Tongue (tissue), 2 donors: Measurements from ENCODE around the gene TEDC2. TPM values are rescaled to one million over a fixed set of nuclear protein-coding genes. Genes with fewer than 3 reads are reported as not detected.
"Not testable (repeated sequence)": the region's sequence is repeated elsewhere in the genome, so short reads cannot be mapped to it uniquely, and the experiment has no call there.

Experiments
- DNase-seq: peaks from one replicate; pipeline ENCODE4 v3.0.0-alpha.2; 2015
- total RNA-seq: library from RNA; depleted of rRNA; stranded (reverse); fragments of >200 nt; gene quantifications from one replicate; pipeline ENCODE4 v1.2.3, GENCODE V29; 2014

The TEDC2 gene
- total RNA-seq, 1 donor from 2014 or later, result 3.4 TPM

DNA sequence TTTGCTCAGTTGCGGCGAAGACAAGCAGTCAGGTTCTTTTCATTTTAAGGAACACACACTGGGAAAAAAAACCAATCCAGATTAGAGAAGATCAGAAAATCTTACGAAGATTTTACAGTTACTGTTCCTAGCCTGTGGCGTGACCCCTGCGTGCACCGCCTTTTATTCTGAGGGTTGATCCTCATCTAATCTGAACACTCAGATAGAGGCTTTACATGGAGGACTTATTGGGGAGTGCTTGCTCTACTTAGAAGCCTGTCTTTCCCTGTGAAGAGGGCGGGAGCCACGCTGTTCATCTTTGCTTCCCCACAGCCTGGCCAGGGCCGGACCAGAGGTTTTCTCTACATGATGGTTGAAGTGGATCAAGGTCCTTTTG, 16.4 kb downstream of the TEDC2 start:
- DNase-seq, result no peak

DNA sequence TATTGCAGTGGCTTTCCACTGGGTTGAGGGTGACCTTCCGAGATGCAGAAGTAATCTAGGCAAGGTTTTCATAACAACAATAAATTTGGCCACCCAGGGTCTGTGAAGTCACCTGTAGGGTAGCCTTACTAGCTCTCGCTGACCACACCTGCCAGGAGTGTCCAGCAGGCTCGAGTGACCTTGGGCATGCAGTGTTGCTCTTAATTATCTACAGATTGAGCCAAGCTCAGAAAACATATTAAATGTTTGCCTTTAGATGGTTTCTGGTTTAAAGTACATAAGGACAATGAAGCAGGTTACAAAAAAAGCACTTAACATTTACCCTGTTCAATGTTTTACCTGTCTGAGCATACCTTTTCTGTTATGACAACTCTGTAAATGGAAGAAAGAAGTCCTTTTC, 16.8 kb downstream of the TEDC2 start:
- no peak for DNase-seq

DNA sequence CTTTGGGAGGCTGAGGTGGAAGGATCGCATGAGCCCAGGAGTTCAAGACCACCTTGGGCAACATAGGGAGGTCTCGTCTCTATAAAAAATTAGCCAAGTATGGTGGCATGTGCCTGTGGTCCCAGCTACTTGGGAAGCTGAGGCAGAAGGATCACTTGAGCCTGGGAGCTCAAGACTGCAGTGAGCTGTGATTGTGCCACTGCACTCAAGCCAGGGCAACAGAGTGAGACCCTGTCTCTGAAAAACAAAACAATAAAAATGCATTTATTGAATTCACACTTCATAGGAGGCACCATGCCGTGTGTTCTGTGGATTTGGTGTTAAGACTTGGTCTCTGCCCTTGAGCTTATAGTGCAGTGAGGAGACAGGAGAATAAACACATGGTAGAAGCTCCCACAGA, 17.4 kb downstream of the TEDC2 start:
- DNase-seq, result no peak

DNA sequence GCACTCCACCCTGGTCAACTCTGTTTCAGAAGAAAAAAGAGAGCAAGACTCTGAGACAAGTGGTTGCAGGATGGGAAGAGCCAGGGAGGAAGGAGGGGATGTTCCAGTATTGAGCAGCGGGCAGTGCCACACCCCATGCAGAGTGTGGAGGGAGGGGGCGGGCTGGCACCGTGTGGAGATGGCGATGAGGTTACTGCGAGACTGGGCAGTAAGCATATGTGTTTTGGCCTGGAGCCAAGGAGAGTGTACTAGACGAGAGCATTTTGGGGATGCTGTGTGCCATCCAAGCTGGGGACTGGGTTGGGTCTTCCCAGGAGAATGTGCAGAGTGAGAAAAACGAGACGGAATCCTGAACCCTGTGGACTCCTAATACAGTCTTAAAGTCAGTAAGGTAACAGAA, 18.4 kb downstream of the TEDC2 start:
- no peak for DNase-seq

DNA sequence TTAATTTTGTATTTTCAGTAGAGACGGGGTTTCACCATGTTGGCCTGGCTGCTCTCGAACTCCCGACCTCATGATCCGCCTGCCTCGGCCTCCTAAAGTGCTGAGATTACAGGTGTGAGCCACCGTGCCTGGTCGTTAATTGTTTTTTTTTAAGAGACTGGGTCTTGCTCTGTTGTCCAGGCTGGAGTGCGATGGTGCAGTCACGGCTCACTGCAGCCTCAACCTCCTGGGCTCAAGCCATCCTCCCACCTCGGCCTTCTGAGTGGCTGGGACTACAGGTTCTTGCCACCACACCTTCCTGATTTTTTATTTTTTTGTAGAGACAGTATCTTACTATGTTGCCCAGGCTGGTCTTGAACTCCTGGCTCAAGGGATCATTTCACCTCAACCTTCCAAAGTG, 20.1 kb downstream of the TEDC2 start:
- not testable (repeated sequence) for DNase-seq

DNA sequence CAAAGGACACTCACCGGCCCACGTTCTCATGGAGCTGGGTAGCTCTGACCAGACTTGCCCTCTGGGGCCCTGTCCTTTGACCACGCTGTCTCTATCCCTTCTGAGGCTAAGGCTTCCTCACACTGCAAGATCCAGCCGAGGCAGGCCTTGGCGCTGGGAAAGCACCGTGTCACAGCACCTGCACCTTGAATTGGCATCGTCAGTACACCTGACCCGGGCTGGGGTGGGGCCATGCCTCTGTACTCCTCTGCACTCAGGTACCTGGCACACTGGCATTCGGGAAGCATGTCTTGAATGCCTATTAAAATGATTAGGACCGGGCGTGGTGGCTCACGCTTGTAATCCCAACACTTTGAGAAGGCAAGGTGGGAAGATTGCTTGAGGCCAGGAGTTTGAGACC, 21.0 kb downstream of the TEDC2 start:
- DNase-seq, result no peak

DNA sequence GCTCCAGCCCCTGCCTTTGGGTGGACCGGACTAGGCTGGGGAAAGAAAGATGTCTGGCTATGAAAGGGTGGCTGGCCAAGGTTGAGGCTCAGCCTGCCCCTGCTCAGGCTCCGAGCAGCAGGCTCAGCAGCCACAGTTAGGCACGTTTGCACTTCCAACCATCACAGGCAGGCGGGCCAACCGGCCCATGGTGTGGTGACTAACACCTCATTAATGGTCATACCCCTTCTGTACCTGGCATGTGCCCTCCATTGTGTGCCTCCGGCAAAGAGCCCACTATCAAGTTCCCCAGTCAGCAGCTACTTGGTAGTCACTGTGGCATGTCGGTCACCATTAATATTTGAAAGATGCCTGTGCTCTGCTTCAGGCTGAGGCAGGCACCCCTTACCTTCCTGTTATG, 21.8 kb downstream of the TEDC2 start:
- DNase-seq, result no peak

DNA sequence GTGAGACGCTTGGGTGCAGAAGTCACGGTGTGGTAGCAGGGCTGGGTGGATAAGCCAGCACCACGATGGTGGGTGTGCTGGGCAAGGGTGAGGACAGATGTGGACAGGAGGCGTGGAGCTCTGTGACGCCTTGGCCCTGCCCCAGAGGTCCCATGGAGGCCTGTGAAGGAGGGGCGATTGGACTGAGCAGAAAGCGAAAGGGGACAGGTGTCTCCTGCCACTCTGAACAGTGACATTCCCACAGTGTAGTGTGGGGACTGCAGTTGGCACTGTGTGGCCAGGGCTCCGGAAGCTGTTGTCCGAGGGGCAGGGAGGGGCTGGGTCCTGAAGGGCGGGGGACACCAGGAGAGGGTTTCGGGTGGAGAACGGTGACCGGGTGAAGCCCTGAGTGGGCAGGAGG, 22.3 kb downstream of the TEDC2 start:
- peak; percentile 71 for DNase-seq

DNA sequence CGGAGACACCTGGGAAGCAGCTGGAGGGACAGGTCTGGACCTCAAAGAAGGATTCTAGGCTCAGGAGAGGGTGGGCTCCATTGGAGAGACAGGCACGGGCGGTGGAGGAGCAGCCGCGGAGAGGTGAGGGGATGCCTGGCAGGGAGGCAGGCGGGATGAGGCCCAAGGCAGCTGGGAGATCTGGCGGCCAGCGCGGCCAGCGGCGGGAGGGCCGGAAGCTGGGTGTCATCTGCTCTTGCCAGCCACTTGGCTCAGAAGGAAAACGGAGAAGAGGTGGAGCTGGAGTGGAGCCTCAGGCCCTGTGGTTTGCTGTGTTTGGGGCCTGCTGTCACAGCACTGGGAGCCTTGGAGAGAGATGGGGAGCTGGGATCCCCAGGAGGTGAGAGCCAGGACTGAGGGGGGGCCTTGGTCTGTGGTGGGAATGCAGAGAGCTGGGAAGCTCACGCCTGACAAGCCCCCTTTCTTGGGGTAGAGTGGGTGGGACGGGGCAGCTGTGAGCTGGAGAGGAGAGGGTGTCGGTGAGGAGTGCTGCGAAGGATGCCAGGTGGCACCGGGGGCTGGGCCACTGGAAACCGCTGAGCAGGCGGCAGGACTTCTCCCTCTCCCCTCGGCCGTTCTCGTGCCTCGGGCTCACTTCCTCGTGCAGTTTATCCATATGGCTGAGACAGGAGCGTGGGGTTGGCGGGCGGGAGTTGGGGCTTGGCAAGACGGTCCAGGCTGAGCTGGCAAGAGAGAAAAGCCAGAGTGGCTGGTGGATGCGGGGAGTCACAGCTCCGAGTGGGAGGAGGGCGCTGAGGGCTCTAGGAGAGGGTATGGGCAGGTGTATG, 23.0 kb downstream of the TEDC2 start:
- DNase-seq, result peak; percentile 90

DNA sequence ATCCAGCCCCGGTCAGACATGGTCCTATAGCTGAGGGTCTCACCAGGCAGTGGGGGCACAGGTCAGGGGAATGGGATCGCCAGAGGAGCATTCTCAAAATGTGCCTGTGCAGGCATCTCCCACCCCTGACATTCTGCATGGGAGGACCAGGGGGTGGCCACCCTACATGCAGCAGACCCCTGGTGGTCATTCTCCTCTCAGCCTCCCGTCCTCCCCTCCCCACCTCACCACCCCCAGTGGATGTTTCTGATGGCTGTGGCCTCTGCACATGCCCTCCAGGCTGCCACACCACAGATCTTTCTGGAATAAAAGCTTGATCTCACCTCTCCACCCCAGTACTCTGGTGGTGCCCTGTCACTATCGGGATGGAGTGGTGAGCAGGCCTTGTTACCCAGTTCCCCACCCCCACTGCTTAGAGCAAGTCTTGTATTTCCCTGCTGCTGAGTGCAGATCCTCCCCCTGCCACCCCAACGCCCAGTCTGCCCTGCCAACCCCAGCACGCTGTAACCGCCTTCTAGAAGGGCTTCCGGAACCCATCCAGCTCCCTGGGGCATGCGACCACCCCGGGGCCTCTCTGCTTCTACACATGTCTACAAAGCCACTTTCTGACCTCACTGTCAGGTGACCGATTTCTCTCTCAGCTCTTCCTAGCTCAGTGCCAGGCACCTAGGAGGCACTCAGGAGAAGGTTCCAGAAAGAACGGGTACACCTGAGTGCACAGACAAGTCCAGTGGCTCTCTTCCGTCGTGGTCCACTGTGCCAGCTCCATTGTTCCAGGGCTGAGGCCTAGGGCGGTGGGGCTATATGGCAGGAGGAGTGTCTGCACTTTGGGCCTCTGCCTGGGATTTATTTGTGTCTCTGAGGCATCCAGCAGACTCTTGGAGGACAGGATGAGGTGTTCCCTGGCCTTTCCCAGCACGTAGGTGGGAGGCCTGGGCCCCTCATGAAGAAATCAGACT, 24.3 kb downstream of the TEDC2 start:
- DNase-seq, result no peak

DNA sequence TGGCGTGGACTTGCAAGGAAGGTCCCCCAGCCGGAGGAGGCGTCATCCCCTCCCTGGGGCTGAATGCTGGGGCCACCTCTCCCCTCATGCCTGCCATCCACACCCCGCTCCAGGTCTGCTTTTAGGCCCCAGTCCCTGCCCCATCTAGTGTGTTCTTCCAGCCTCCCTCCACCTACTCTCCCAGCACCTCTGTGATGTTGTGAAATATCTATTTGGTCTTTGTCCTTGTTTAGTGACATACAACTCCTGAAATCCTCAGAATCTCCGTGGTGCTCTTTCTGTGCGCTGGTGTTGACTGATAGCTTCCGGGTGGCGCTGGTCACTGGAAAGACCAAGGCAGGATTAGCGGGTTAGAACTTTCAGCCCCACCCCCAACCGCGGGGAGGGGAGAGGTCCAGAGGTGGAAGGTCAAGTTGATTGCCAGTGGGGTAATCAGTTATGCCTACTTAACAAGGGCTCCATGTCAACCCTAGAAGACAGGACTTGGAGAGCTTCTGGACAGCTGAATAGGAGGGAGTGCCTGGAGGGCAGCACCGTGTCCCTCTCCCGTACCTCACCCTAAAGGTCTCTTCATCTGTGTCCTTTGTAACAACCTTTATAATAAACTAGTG, 25.1 kb downstream of the TEDC2 start:
- no peak for DNase-seq

DNA sequence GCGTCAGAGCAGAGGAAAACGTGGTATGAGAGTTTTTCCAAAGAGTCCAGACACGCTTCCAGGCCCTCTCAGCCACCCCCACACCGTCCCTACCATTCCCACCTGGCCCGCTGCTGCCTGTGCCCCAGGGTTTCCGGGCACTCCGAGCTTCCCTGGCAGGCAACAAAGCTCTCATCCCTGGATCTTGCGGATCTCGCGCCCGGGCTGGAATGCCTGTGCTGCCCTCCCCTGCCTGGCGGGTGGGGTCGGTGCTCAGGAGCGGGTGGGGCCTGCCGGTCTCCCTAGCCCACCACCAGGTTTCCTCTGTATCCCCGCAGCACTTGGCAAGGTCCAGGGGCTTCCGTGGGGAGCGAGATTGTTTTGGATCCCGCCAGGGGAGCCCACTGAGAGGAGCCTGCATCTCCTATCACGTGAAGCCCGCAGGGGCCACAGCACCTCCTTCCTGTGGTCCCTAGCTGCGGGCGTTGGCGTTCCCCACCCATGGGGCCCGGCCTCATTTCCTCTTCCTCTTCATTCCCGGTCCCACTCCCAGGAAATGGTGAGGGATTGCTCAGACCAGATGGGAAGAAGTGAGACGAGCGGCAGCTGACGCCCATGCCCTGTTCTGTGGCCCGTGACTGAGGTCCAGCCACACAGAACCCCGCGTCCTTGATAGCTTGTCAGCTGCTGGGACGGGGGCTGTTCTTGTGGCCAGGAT, 26.1 kb downstream of the TEDC2 start:
- DNase-seq, result no peak

DNA sequence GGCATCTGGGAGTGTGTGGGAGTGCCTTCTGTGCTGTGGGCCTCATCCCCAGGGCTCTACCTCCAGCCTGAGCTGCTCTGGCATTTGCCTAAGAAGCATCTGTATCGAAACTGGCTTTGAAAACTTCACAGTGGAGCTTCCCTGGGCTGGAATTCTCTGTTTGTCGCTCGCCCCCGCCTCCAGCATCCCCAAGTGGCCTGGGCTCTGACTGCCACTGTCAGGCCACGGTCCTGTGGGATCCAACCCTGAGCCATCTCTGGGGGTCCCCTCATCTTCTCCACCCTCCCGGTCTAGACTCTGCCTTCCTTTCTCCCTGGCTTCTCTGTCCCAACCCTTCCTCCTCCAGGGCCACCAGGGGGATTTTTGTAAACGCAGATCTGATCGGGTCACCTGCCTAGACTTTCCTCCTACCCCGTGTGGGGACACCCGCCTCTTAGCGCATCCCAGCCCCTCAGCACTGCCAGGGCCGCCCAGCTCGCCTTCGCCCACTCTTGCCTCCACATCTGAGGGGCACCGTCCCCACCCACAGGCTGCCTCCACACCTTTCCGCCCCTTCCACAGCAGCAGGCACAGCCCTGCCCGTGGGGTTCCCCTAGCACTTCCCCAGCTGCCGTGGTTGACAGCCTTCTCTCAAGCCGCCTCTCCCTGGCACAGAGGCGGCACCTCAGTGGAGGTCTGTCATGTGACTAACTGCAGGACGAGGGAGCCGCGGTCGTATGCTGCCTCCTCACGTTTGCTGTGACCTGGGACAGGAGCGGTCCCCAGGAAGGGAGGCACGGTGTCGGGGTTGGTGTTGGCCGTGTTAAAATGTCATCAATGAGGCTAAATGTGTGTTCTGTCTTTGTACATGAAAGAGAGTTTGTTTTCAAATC, 27.0 kb downstream of the TEDC2 start:
- DNase-seq, result peak; percentile 60

DNA sequence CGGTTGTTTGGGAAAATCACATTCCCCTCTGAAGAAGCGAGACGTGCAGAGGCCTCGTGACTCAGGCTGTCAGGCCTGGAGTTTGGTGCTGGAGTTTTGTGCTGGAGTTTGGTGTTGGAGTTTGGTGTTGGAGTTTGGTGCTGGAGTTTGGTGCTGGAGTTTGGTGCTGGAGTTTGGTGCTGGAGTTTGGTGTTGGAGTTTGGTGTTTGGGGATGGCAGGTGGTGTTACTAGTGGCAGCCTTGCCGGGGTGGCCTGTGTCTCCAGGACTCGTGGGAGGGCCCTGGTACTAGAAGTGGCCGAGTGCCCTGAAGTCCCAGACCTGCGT, 27.6 kb downstream of the TEDC2 start:
- no peak for DNase-seq

DNA sequence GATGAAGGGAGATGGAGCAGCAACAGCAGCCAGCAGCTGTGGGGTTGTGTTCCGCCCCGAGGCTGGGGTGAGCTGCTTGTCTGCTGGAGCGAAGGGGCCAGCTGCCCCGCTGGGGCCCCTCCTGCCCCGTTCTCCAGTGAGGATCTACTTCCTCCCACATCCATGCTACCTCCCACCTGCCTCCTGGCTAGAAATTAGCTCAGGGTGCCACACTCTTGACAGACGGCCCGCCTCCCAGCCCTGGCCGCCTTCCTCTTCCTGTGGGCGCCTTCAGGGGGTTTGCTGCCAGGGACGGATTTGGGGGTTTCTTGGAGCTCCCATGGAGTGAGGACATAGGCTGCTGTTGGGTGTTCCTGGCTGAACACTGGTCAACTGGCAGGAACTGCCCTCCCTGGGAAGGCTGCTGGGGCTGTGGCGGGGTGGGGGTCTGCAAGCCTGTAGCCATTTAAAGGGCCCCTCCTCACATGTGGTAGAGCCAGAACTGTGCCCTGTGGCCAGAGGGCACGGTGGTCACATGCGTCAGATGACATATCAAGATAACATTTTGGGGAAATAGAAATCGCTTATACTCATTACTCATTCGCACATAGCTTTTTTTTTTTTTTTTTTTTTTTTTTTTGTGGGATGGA, 28.1 kb downstream of the TEDC2 start:
- DNase-seq, result peak; percentile 79

DNA sequence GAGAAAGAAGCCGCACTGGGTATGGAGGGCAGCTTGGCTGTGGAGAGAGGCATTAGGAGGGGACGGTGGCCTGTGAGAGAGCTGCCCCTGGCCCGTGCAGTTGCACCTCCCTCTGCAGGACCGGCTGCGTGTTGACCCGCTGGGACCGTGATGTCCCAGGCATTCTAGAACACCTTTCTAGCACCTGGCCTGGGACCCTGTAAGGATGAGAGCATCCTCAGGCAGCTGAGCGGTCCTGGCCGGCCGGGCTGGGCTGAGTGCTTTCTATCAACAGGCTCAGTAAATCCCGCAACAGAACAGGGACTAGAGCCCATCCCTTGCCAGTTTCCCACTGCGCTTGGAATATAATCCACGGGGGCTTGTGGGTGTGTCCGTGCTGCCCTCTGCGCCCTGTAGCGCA, 29.7 kb downstream of the TEDC2 start:
- no peak for DNase-seq

DNA sequence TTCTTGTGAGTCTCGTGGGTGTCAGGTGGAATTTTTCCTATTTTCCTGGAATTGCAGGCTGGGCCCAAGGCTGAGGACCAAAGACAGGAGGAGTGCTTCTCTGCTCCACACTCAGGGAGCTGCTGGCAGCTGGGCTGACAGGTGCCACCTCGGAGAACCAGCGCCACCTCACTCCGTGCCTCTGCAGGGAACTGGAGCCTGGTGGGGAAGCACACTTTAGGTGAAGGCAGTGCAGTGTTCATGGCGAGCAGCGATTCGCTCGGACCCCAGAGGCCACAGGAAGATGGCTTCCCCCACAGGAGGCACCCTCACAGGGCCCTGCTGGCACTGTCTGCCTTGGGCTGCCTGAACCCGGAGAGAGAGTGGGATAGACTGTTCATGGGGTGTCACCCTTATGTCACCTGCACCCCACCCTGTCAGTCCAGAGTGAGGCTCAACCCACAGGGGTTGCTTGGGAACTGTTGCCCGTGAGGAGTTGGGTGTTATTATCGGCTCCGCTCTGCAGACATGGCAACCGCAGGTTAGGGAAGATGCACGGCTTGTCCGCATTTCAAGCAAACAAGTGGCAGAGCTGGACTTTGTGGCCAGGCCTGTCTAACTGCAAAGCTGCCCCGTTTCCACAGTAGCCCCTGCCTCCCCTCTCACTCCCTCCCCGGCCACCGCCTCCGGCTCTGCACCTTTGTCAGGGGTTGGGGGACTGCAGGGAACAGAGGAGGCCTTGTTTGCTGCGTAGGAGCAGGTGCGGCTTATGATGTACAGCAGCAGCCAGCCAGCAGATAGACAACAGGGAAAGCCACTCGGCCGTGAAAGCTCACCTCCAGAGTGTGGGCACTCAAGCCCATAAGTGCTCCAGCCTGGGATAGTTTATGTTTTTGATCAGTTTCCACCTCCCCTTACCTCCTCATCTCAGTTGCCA, 30.5 kb downstream of the TEDC2 start:
- no peak for DNase-seq

DNA sequence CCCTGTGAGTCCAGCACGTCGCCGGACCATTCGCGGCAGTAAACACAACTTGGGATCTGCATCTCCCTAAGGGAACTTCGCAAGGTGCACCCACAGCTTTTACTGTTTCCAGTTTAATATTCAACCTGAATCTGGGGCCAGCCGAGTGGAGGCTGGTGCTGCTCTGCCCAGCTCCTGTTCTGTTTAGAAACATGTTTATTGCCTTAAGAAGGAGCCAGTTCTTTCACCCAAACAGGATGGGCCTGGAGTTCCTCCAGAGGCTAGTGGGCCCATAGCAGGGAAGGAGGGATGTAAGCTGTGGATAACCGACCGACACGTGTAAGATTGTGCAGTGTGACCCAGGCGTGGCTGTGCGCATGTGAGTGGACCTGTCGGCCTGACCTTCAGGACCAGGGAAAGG, 32.4 kb downstream of the TEDC2 start:
- no peak for DNase-seq

DNA sequence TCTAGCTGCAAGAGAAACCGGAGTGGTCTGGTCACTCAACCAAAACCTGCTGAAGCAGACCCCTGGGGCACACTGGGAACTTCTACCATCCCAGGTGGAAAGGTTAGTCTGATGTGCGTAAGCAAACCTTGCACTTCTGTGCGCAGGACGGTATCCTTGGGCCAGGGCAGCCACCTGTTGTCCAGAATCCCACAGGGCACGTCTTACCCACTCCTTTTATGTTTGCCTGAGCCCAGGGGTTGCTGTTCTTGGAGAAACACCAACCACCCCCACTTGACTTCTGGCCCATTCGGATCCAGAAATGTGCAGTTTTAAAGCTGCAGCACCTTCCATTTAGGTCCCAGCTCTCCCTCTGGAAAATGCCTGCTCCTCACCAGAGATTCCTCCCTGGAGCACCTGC, 33.7 kb downstream of the TEDC2 start:
- no peak for DNase-seq

DNA sequence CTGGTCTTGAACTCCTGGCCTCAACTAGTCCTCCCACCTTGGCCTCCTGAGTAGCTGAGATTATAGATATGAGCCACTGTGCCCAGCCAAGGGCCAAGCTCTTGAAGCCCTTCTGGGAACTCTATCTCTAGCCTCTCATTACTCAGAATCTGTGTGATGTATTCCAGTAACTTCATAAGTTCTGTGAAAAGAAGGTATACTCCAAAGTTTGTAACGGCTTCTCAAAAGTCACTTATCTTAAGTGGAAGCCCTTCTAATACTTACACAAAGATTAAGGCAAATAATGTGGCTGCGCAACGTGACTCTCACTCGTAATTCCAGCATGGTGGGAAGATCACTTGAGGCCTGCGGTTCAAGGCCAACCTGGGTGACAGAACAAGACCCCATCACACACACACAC, 34.7 kb downstream of the TEDC2 start:
- DNase-seq, result no peak
